ENCODE data around the gene WNT9B. TPM values are rescaled to one million over a fixed set of nuclear protein-coding genes. Genes with fewer than 3 reads are reported as not detected.
"Not testable (repeated sequence)": the region's sequence is repeated elsewhere in the genome, so short reads cannot be mapped to it uniquely, and the experiment has no call there.

Gene WNT9B
- total RNA-seq, 1 experiment from 2014 or later = not detected

- in situ Hi-C loops (cut with HindIII; ENCODE audit: low sequenced_read_pairs) = no loop called here
- DNase-seq (ENCODE audit: low spot score) = no peak
Measured at GRCh38 chr17:46894024-46894423, 42.6 kb downstream of the WNT9B start.

GRCh38 chr17:46894476-46895151 is 43.2 kb downstream of the WNT9B start:
- DNase-seq (ENCODE audit: low spot score) = no peak
- in situ Hi-C loops (cut with HindIII; ENCODE audit: low sequenced_read_pairs) = no loop called here

DNA sequence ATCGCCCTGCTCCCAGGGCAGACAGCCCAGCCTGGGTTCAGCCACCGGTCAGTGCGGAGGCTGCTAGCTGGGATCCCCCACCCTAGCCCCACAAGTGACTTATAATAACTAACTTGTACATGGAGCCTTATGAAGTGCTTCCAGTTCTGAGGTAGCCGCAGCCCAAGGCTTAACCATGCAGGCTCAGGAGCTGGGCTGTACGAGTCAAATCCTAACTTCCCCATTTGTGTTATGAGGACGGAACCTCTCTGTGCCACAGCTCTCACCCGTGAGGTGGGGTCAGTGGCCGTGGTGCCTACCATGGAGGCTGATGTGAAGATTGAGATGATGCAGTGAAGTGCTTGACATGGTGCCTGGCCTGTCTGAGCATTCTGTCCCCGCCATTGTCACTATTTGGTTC is 43.8 kb downstream of the WNT9B start:
- in situ Hi-C loops (cut with HindIII; ENCODE audit: low sequenced_read_pairs) = no loop called here
- DNase-seq (ENCODE audit: low spot score) = no peak

- in situ Hi-C loops (cut with HindIII; ENCODE audit: low sequenced_read_pairs) = no loop called here
- no peak for DNase-seq (ENCODE audit: low spot score)
Measured at GRCh38 chr17:46896991-46897390, 45.6 kb downstream of the WNT9B start.

GRCh38 chr17:46898364-46898763 is 47.0 kb downstream of the WNT9B start:
- DNase-seq (ENCODE audit: low spot score) = no peak
- in situ Hi-C loops (cut with HindIII; ENCODE audit: low sequenced_read_pairs) = no loop called here

DNA sequence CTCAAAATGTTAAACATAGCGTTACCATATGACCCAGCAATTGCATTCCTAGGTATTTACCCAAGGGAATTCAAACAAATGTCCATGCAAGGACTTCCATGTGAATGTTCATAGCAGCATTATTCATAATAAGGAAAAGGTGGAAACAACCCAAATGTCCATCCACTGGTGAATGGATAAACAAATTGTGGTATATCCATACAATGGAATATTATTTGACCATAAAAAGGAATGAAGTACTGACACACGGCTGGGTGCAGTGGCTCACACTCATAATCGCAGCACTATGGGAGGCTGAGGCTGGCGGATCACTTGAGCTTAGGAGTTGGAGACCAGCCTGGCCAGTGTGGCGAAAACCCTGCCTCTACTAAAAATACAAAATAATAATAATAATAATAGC is 47.5 kb downstream of the WNT9B start:
- in situ Hi-C loops (cut with HindIII; ENCODE audit: low sequenced_read_pairs) = no loop called here
- DNase-seq (ENCODE audit: low spot score) = no peak

GRCh38 chr17:46901291-46901690 is 49.9 kb downstream of the WNT9B start:
- in situ Hi-C loops (cut with HindIII; ENCODE audit: low sequenced_read_pairs) = no loop called here
- DNase-seq (ENCODE audit: low spot score) = no peak

GRCh38 chr17:46903762-46904672 is 52.6 kb downstream of the WNT9B start:
- in situ Hi-C loops (cut with HindIII; ENCODE audit: low sequenced_read_pairs) = no loop called here
- DNase-seq (ENCODE audit: low spot score) = no peak

DNA sequence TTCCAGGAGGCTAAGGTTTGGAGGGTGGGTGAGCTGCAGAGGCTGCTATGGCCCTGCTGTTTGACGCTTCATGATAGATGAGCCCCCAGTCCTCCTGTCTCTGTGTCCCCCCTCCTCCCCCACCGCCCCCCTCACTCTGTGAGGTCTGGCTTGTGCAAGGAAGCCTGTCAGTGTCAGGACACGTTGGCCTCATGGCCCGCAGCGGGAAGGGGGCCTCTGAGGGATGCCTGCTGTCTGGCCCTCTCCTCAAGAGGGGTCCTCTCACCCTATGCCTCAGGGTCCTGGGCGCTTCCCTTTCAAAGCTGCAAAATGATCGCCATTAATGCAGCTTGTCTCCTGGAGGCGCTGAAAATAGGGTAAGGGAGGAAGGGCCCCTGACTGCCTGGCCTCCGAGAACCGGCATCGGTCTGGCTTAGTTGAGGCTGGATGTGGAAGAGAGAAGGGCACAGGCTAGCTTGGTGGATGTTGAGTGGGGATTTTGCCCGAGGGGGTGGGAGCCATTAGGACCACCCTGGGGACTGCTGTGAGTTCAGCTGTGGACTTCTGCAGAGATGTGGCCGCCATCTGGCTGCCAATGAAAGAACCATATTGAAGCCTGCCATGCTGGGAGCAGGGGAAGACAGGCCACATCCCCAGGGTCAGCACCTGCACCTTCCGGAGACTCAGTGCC is 56.8 kb downstream of the WNT9B start:
- DNase-seq (ENCODE audit: low spot score) = no peak
- in situ Hi-C loops (cut with HindIII; ENCODE audit: low sequenced_read_pairs) = no loop called here

DNA sequence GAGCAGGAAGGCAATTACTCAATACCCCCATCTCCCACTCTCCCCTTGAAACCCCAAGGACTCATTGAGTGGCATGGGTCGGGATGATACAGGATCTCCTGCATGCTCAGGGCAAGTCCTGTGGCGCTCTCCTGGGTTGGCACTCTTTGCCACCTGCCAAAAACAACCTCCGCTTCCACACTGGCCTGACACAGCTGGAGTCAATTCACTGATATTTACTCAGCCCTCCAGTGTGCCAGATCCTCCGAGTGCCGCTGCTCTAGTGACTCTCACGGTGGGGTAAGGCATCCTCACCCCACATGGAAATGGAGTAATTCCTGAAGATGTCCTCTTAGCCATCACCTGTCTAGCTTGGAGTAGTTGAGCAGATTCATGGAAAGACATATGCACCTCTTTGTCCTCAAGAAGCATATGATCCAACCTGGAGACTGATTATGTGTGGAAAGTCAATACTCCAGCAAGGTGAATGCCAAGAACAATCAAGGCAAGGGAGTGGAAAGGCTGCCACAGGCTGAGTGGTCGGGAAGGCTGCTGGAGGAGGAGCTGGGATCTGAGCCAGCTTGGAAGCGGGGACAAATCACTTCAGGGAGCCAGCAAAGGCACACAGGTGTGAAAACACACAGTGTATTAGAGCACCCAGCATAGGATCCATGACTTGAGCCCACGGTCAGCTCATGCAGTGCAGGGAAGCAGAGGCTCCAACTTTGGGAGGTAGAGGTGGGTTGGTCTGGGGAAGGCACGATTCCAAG is 59.0 kb downstream of the WNT9B start:
- in situ Hi-C loops (cut with HindIII; ENCODE audit: low sequenced_read_pairs) = no loop called here
- DNase-seq (ENCODE audit: low spot score) = no peak

DNA sequence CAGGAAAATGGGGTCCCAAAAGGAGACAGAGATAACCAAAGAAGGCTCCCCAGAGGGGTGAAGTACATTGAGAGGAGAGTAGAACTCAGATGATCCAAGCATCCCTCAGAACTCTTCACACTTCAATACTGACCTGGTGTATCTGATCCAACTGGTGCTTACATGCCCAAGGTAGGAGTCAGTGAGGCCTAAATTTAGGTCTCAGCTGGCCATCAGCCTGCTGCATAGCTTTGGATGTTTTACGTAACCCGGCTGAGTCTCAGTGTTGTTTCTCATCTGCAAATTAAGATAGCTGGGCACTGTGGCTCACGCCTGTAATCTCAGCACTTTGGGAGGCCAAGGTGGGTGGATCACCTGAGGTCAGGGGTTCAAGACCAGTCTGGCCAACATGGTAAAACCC is 59.9 kb downstream of the WNT9B start:
- no peak for DNase-seq (ENCODE audit: low spot score)
- in situ Hi-C loops (cut with HindIII; ENCODE audit: low sequenced_read_pairs) = no loop called here

DNA sequence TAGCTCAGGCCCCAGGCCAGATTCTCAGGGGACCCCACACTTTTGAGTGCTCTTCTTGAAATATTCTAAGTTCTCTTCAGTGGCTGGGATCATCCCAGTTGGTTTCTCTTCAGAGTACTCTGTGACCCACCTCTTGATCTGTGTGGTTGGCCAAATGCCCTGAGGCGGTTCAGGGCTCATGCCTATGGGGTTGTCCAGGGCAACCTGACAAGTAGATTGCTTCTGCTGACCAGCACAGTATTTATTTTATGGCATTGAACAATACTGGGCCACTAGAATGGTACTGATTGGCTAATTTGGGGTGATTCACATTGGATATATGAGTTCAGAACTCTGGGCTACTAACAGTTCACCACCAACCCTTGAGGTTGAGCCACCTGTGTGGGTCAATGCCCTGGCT is 64.2 kb downstream of the WNT9B start:
- in situ Hi-C loops (cut with HindIII; ENCODE audit: low sequenced_read_pairs) = no loop called here
- no peak for DNase-seq (ENCODE audit: low spot score)

GRCh38 chr17:46916211-46916610 is 64.8 kb downstream of the WNT9B start:
- DNase-seq (ENCODE audit: low spot score) = no peak
- in situ Hi-C loops (cut with HindIII; ENCODE audit: low sequenced_read_pairs) = no loop called here

- in situ Hi-C loops (cut with HindIII; ENCODE audit: low sequenced_read_pairs) = no loop called here
- no peak for DNase-seq (ENCODE audit: low spot score)
Measured at GRCh38 chr17:46916623-46917022, 65.2 kb downstream of the WNT9B start.

DNA sequence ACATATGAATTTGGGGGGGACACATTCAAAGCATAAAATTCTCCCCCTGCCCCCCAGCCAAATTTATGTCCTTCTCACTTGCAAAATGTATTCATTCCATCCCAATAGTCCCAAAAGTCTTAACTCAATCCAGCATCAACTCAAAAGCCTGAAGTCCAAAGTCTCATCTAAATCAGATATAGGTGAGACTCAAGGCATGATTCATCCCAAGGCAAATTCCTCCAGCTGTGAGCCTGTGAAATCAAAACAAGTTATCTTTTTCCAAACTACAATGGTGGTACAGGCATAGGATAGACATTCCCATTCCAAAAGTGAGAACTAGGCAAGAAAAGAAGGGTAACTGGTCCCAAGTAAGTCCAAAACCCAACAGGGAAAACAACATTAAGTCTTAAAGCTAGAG is 65.7 kb downstream of the WNT9B start:
- in situ Hi-C loops (cut with HindIII; ENCODE audit: low sequenced_read_pairs) = no loop called here

DNA sequence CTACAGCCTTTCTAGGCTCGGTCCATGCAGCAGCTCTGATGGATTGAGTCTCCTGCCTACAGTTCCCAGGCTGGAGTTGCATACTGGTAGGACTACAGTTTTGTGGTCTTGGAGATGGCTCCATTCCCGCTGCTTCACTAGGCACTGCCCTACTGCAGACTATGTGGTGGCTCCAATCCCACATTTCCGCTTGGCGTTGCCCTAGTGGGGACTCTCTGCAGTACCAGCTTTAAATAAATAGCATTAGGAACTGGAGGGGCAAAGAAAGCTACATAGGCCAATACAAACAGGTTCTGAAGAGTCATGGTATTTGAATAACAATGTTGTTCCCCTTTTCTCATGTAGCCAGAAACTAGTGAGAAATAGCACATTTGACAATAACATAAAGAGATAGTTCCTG is 66.1 kb downstream of the WNT9B start:
- in situ Hi-C loops (cut with HindIII; ENCODE audit: low sequenced_read_pairs) = no loop called here
- no peak for DNase-seq (ENCODE audit: low spot score)

More for the DNA sequence above, 65.7 kb downstream of the WNT9B start:
- DNase-seq (ENCODE audit: low spot score) = no peak

- DNase-seq (ENCODE audit: low spot score); in situ Hi-C loops (cut with HindIII; ENCODE audit: low sequenced_read_pairs): not testable (repeated sequence)
Measured at GRCh38 chr17:46921962-46922361, 70.6 kb downstream of the WNT9B start.

- in situ Hi-C loops (cut with HindIII; ENCODE audit: low sequenced_read_pairs) = no loop called here
- no peak for DNase-seq (ENCODE audit: low spot score)
Measured at GRCh38 chr17:46922487-46922803, 71.1 kb downstream of the WNT9B start.

DNA sequence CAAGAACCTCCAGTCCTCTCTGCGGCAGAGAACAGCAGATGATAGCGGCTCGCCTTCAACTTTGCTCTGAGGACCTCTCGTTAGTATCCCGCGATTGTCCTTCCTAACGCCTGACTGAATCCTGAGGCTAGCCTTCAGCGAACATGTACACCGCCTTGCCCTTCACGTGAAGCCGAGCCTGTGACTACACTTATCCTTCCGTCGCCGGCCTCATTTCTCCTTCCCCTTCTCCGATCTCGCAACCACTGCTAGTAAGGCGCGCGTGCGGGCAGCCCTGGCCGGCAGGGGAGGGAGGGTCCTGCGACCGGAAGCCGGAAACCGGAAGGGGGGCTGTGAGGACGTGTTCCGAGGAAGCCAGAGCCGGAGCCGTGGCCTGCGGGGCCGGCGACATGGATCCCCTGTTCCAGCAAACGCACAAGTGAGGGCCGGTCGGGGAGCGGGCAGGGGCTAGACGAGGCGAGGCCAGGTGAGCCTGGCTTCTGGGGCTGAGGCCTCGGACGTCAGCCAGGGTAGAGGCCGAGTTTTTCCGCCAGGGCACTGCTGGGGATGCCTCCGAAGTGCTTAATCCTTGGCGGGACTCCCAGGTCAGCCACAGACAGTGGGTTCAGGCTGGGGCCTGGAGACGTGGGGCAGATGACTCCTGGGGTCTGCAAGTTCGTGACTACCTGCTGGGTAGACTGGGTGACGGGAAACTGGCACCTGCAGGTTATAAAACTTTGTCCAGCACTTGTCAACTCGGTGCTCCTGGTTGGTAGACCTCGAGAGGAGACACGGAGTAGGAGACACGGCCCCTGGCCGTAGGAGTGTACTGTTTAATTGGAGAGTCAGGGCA is 71.6 kb downstream of the WNT9B start, which contains the start of gene GOSR2:
Gene GOSR2 (plus strand): TSS at position 357 of the 832 bp plus-strand sequence. CDS start 33 bp downstream, at position 390.
- DNase-seq (ENCODE audit: low spot score) = peak; percentile 92
- in situ Hi-C loops (cut with HindIII; ENCODE audit: low sequenced_read_pairs) = no loop called here

Measured in G401 (cell line).